NCI-H345 treated with DMSO at 0.1 percent for 48 hours (cell line): Measurements from ENCODE around the gene TPX2.
"Not testable (repeated sequence)": the region's sequence is repeated elsewhere in the genome, so short reads cannot be mapped to it uniquely, and the experiment has no call there.

ENCODE experiments used
- DNase-seq: peaks from one replicate; lab custom pipeline; 2025; ENCODE audit not compliant: unreplicated experiment; lab: John Stamatoyannopoulos, UW

TPX2 gene

DNA sequence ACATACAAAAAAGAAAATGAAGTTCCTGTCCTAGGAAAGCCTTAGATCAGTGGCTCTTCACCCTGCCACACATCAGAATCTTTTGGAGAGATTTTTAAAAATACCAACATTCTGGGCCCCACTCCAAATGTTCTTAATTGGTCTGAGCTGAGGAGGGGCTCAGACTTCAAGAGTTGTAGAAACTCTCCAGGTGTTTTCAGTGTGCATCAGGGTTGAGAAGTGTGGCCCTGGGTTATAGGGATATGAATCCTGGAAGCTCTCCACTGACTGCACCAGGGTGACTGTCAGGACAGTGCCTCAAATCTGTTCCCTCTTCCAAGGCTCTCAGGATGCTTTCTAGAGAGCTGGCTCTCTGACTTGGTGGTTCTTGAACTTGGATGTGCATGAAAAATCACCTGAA lies 74.5 kb downstream of the TPX2 start:
- DNase-seq: no peak

DNA sequence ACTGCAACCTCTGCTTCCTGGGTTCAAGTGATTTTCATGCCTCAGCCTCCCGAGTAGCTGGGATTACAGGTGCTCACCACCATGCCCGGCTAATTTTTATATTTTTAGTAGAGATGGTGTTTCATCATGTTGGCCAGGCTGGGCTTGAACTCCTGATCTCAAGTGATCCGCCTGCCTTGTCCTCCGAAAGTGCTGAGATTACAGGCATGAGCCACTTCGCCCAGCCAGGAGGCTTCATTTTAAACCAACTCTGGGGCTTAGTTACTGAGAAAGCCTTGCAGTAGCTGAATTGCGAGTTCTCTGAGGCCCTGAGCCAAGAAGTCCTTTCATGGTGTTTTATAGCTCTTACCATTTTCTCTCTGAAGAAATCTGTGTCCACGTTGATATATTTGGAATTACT lies 75.1 kb downstream of the TPX2 start:
- DNase-seq: not testable (repeated sequence)

DNA sequence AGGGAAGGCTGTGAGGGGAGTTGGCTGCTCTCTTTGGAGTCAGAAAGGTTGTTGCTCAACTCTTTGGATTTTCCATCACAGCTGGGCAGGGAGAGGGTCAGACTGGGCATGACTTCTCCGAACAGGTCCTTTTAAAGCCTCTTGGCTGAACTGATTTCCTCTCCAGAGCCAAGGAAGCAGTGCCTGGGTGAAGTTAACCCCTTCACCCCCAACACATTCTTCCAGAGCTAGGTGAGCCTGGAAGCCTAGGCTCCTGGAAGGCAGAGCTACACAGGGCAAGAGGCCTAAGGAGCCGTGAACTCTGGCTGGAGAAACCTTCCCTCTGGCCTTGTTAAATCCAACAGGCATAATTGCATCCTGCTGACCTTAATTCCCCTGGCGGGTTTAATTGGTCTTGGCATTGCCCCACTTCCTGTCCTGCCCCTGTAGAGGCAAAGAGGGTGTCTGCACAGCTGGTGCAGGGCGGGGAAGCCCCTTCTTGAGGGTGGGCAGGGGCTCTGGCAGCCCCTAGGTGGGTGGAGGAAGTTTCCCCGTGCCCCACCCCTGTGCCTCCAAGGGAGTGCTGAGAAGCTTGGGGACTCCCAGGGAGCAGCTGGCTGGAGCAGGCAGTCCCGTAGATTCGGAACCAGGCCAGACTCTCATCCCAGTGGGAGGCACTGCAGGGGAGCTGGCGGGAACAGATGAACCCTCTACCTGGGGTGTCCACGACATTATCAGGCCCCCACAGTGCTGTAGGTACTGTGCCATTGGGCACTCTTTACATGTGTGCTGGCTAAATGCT lies 76.5 kb downstream of the TPX2 start:
- DNase-seq: no peak

DNA sequence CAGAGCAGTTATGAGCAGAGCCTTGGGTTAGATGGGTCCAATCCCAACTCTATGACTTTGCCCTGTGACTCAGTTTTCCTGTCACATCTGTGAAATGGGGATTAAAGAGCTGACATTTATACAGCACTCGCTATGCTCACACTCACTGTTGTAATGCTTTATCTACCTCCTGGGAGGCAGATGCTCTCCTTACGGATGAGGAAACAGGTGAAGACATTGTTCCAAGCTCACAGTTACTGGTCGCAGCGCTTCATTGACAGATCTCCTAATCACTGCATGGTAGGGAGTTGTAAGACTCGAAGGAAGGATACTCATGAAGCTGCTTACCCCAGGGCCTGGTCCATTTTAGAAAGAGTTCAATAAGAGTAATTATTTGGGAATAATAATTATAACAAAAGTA lies 77.1 kb downstream of the TPX2 start:
- no peak for DNase-seq

DNA sequence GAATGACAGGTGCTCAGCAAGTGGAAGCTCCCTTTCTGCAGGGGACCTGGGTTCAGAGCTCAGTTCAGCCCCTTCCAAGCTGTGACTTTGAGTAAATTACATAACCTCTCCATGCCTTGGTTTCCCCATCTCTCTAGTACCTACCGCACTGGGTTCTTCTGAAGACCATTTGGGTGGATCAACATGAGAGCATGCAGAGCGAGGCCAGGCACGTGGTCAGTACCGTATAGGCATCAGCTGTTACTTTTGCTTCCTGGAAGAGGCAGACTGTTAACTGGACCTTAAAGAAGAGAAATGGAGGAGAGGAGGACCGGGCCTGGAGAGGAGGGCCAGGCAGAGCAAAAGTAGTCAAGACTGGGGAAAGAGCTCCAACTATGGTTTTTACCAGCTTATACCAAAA lies 78.4 kb downstream of the TPX2 start:
- DNase-seq: no peak

DNA sequence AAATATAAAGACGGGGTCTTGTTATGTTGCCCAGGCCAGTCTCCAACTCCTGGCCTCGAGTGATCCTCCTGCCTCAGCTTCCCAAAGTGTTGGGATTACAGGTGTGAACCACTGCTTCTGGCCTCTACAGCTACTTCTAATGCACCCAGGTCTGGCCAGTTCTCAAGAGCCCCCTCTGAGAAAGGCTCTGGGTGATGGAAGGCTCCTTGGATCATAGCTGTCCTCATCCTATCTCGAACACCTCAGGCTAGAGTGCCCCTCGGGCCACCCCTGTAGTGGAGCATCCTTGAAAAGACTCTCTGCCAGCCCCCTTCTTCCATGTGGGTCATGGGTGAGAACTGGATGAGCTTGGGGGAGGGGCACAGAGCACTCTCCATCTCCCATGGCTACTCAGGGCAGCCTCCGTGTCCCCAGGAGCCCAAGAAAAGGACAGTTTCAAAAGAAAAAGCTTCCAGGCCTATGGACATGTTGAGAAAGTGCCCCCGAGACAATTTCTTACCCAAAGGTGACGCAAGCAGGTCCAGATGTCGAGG lies 79.4 kb downstream of the TPX2 start:
- no peak for DNase-seq

DNA sequence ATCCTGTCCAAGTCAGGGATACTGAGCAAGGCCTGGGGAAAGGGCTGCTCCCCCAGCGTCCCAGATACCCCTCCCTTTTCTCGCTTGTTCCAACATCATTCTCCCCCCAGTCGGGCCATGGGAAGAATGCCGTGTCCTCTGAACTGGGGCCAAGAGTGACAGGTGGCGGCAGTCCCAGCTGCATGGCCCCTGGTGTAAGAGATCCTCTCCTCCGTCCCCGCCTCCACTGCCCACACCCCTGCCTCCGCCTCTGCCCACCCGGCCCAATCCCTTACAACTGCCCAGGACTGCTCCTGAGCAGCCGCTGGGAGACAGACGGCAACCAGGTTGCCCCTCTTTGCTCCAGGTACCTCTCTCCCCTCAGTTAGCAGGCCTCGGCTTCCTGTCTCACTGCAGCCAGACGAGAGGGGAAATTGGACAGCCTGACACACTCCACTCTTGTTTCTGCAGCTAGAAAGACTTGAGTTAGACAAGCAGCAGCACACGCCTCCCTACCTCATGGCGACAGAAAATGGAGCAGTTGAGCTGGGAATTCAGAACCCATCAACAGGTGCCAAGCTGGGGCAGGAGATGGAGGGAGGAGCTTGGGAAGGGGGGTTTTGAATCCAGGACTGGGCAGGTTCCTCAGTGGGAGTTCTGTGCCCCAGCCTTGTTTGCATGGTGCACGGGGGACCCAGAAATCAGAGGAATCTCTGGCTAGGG lies 80.1 kb downstream of the TPX2 start, which contains the start of gene MYLK2:
MYLK2 (plus strand) TSS at position 274 of the 702 bp plus-strand sequence; CDS start at position 499, 225 bp downstream.
- DNase-seq: no peak

DNA sequence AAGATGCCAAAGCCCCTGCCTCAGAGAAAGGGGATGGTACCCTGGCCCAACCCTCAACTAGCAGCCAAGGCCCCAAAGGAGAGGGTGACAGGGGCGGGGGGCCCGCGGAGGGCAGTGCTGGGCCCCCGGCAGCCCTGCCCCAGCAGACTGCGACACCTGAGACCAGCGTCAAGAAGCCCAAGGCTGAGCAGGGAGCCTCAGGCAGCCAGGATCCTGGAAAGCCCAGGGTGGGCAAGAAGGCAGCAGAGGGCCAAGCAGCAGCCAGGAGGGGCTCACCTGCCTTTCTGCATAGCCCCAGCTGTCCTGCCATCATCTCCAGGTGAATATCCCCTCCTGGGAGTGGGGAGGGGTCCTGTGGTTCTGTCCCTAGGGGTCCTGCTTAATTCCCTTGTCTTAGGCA lies 81.1 kb downstream of the TPX2 start:
- DNase-seq: no peak

DNA sequence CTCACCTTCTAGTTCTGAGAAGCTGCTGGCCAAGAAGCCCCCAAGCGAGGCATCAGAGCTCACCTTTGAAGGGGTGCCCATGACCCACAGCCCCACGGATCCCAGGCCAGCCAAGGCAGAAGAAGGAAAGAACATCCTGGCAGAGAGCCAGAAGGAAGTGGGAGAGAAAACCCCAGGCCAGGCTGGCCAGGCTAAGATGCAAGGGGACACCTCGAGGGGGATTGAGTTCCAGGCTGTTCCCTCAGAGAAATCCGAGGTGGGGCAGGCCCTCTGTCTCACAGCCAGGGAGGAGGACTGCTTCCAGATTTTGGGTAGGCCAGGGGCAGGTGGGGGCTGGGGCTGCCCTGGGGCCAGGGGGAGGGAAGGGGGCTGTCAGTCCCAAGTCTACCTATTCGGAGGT lies 82.3 kb downstream of the TPX2 start:
- no peak for DNase-seq

DNA sequence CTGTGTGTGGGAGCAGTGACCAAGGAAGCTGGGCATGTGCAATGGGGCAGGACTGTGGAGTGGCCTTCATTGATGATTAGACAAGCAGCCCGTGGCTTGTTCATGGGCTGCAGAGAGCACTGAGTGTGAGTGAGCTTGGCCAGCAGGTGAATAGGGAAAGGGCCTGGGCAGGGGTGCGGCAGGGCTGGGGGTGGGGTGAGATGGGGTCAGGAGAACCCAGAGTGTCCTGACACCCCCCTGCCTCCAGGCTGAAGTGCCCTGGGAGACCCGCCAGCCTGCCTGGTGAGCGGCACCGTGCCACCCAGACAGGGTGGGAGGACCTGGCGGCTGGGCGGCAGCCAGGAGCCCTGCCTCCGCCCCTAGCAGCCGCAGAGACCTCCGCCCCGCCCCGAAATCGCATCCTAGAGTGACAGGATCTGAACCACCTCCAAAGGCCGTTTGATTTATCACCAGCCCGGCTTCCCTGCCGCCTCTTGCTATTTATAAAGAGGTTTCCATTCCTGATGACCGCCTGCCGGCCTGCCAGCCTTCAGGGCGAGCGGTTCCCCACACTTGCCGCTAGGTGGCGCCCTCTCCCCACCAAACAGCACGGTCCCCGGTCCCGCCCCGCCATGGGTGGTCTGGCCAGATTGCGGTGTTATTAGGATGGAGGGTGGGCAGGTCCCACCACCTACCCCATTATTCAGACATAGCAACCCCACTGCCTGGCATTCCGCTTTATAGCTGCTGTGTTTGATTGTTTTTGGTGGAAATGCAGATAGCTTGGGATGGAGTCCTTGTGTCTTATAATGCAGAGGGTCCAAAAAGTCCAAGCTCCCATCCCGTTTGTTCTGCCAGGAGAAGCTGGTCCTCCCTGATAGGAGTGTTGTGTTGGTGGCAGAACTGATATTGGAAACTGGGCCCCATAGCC lies 83.6 kb downstream of the TPX2 start:
- peak; percentile 81 for DNase-seq

DNA sequence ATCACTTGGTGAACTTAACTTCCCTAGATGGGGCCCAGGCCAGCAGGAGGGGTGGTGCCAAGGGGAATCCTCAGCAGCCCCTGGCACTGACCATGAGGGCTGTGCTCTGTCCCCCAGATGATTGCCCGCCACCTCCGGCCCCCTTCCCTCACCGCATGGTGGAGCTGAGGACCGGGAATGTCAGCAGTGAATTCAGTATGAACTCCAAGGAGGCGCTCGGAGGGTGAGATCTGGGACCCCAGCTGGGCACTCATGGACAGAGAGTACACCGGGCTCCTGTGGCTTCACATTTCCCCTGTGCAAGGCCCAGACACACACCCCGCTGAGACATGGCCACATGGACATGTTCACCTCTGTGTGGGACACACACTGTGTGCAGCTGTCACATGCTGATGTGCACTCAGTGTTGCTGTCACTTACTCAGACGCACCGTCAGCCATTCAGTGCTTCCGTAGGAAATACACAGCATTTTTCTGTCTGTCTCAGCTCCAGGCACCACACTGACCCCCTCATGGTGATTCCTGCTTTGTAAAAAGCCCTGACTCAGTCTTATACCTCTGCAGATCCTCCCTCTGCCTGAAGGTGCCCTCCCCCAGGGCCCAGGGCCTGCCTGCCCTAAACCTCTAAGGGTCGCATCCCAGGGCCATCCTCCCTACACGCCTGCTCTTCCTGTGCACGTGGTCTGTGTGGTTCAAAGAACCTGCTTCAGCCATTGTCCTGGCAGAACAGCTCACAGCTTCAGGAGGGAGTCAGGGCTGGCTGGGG lies 84.5 kb downstream of the TPX2 start:
- no peak for DNase-seq

DNA sequence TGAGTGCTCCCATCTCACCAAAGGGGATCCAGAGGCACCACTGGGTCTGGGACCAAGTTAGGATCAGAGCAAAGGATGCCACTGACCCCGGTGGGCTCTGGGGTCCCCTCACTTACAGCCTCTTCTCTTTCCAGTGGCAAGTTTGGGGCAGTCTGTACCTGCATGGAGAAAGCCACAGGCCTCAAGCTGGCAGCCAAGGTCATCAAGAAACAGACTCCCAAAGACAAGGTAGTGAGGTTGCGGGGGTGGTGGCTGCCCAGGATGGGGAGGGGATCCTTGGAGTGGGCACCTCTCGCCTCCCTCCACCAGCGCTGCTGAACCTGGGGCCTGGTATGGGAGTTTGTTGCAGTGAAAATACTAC lies 85.0 kb downstream of the TPX2 start:
- DNase-seq: no peak

DNA sequence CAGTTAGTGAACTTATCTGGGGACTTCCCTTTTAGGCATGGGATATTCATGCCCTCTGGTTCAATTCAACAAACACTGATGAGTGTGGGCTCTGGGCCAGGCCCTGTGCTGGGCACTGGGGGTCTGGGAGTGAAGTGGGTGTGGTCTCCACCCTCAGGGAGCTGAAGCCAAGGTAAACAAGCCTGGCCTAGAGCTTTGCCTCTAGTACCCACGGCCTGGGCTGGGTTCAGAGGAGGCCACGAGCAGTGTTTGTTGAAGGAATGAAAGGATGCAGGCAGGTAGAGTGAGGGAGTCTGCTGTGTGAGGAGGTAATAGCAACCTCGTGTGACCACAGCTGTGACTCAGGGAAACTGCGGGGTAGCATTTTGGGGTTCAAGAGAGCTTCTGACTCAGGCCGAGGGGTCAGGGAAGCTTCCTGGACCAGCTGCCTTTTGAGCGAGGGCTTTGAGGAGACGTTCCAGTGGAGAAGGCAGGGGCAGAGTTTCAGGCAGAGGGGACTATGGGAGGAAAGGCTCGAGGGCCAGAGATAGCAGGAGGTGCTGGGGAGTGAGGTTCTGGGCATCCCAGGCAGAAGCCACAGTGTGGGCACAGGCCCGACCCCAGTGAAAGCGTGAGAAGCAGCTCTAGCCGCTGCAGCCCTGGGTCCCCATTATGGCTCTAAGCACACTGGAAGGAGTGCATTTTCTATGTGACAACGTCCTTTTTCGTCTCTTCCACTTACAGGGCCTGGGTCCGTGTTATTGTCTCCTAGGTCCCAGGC lies 85.6 kb downstream of the TPX2 start:
- no peak for DNase-seq

DNA sequence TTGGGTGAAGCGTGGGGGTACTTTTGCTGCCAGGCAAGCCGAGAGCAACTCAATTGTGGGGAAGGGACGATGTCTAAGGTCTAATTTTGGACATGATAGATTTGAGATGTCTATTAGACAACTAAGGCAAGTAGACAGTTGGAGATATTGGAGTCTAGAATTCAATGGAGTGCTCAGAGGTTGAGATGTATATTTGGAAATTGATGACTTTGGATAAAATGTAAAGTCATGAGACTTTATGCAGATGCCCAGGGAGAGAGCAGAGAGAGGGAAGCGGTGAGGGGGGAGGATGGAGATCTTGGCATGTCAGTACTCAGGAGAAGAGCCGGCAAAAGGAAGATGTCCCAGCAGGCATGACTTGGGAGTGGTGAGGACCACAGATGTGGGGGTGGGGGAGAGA lies 87.0 kb downstream of the TPX2 start:
- no peak for DNase-seq

DNA sequence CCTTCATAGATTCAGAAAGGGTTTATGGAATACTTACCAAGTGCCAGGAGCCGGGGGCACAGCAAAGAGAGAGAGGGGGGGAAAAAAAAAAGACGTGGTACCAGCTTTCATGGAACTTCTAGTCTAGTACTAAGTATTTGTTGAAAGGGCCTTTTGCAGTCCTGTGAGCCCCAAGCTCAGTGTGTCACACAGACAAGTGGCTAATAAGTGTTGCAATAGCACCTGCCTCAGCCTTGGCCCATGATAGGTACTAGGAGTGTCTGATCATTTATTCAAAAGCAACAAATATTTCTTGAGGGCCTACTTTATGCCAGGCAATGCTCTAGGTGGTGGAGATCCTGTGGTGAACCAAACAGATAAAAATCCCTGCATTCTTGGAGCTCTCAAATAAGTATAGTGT lies 88.0 kb downstream of the TPX2 start:
- no peak for DNase-seq

DNA sequence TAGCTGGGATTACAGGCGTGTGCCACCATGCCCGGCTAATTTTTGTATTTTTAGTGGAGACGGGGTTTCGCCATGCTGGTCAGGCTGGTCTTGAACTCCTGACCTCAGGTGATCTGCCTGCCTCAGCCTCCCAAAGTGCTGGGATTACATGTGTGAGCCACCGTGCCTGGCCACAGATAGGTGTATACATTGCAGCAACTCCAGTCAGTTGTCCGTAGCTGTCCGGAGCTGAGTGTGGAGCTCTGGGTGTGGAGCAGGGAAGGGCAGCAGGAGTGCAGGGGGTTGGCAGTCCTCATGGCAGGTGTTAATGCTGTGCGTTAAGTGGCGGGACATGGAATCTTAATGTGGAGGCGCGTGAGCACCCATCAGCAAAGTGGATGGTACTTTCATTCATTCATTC lies 88.9 kb downstream of the TPX2 start:
- not testable (repeated sequence) for DNase-seq

DNA sequence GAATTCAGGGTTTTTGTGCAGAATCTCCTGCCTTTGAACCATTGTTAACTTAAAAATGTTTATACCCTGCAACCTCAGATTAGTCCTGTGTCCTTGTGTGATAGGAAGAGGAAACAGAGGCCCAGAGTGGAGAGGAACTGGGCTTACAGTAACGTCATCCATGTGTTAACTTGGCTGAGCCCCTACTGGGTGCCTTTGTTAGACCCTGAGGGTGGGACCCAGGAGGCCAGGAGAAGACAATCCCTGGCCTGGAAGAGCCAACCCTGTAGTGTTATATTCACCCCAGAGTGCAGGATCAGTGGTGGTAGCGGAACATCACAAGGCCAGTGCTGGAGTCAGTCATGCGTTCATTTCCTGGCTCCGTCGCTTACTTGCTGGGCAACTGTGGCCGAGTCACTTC lies 90.6 kb downstream of the TPX2 start:
- DNase-seq: no peak

DNA sequence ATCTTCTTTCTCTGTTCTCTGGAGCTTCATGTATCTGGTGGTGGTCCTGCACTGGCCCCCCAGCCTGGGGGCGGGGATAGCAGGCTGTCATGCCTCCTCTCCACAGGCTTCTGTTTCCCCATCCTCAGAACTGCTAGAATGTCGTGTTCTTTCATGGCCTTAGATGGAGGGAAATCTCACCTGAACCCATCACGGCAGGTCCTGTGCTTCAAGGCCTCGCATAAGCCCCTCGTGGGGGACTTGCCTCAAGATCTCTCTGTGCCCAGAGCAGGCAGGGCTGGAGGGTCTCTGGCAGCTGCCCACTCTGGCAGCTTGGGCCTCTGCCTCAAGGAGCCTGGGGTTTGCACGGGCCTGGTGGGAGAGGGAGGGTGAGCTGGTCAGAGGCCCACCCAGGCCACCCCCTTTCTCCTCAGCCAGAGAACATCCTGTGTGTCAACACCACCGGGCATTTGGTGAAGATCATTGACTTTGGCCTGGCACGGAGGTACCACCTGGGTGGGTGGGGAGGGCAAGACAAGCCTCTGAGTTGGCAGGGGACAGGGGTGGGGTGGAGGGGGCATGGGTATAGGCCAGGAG lies 91.4 kb downstream of the TPX2 start:
- no peak for DNase-seq

DNA sequence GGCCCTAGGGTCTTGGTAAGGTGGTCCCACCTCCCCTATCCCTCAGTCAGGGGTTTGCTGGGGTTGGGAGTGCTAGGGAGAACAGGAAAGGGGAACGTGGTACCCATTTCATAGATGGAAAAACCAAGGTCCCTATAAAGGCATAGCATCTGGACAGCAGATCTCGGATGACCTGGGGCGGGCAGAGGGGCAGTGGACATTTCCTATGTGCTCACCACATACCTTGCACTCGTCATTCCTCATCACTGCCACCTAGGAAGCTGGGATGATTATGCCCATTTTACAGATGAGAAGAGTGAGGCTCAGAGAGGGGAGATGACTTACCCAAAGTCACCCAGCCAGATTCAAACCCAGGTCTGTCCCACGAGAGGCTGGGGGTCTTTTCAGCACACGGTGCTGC lies 92.1 kb downstream of the TPX2 start:
- DNase-seq: no peak
